Loucy (cell line): ENCODE data around the gene SPACA9.

Experiments used
- H2AFZ ChIP-seq: fragments of 200-600 bp; sonication (generic); 2 replicates; pipeline ENCODE4 v1.6.0; 2016; ENCODE audit warnings: antibody characterized with exemption, mild to moderate bottlenecking, low read length, moderate library complexity
- H3F3A ChIP-seq: fragments of 200-600 bp; 2 replicates; pipeline ENCODE4 v1.6.0; 2016; ENCODE audit warnings: antibody characterized with exemption, low read depth, mild to moderate bottlenecking
- H3K27me3 ChIP-seq: fragments of 200-600 bp; sonication (generic); 2 replicates; pipeline ENCODE4 v1.6.1; 2014; ENCODE audit warnings: low read length, mild to moderate bottlenecking; ENCODE audit not compliant: insufficient read depth, poor library complexity, severe bottlenecking
- H3K36me3 ChIP-seq: fragments of 200-600 bp; sonication (generic); 2 replicates; pipeline ENCODE4 v1.6.1; 2016; ENCODE audit warnings: low read length; ENCODE audit not compliant: insufficient read depth
- H3K4me1 ChIP-seq: fragments of 200-600 bp; sonication (generic); 2 replicates; pipeline ENCODE4 v1.5.1; 2014; ENCODE audit warnings: low read length, mild to moderate bottlenecking; ENCODE audit not compliant: insufficient read depth, poor library complexity, severe bottlenecking
- H3K4me2 ChIP-seq: fragments of 200-600 bp; sonication (generic); 2 replicates; pipeline ENCODE4 v1.6.0; 2014; ENCODE audit warnings: antibody characterized with exemption, low read length, low read depth, mild to moderate bottlenecking; ENCODE audit not compliant: poor library complexity, severe bottlenecking
- H3K4me3 ChIP-seq: fragments of 200-600 bp; sonication (generic); 2 replicates; pipeline ENCODE4 v1.5.1; 2014; ENCODE audit warnings: low read length, mild to moderate bottlenecking, mixed read lengths; ENCODE audit not compliant: poor library complexity, severe bottlenecking
- H3K79me2 ChIP-seq: fragments of 200-600 bp; sonication (generic); 2 replicates; pipeline ENCODE4 v1.6.1; 2014; ENCODE audit warnings: low read length; ENCODE audit not compliant: insufficient read depth
- H3K9ac ChIP-seq: fragments of 200-600 bp; sonication (generic); 2 replicates; pipeline ENCODE4 v1.6.0; 2014; ENCODE audit warnings: mild to moderate bottlenecking, low read depth, low read length, moderate library complexity; ENCODE audit not compliant: poor library complexity, severe bottlenecking
- H3K9me2 ChIP-seq: fragments of 200-600 bp; sonication (generic); replicated peaks from 2 replicates; pipeline ENCODE4 v1.6.1; 2016; ENCODE audit warnings: low read depth, low read length, mixed read lengths
- H3K9me3 ChIP-seq: fragments of 200-600 bp; sonication (generic); 2 replicates; pipeline ENCODE4 v1.6.1; 2014; ENCODE audit warnings: mild to moderate bottlenecking, antibody characterized with exemption, low read length, low read depth; ENCODE audit not compliant: insufficient read depth
- H4K20me1 ChIP-seq: fragments of 200-600 bp; sonication (generic); 2 replicates; pipeline ENCODE4 v1.6.0; 2014; ENCODE audit warnings: antibody characterized with exemption, low read length, mild to moderate bottlenecking; ENCODE audit not compliant: insufficient read depth, poor library complexity, severe bottlenecking
- EZH2phosphoT487 ChIP-seq: fragments of 200-600 bp; IDR thresholded peaks from 2 replicates; pipeline ENCODE4 v1.6.1; 2018; ENCODE audit warnings: antibody characterized with exemption, mild to moderate bottlenecking, moderate library complexity, borderline replicate concordance
- TF ChIP-seq, protein P1 (sequence below): fragments of 200-600 bp; sonication (generic); conservative IDR thresholded peaks from 2 replicates; pipeline ENCODE4 v1.5.1; 2014; ENCODE audit warnings: mild to moderate bottlenecking, antibody characterized with exemption, low read length

Gene SPACA9

DNA sequence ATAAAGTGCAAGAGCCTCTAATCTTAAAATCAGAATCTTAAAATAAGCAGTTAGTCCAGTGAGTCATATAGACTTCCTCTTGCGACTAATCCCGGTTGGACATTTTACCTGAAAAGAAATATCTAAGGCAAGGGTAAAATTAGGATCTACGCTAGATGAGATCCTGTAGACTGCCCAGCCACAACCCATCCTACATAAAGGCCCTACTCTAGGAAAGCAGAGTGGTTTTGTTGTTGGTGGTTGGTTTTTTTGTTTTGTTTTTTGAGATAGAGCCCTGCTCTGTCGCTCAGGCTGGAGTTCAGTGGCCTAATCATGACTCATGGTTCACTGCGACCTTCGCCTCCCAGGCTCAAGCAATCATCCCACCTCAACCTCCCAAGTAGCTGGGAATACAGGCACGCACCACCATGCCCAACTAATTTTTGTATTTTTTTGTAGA, 58.8 kb downstream of the SPACA9 start:
- peaks cover 12% of the 10 kb centered on the region for H3K4me1 ChIP-seq
- H2AFZ ChIP-seq, result no peak overlapping the region
- H3K36me3 ChIP-seq, result peaks cover 10% of the 10 kb centered on the region; the same call in 1 of the 2 replicates
- H3K9me2 ChIP-seq, result no peaks in the 10 kb centered on the region
- H3K27me3 ChIP-seq, result no peaks in the 10 kb centered on the region
- H3F3A ChIP-seq, result no peaks in the 10 kb centered on the region
- H3K9ac ChIP-seq, result no peak overlapping the region
- no peak for TF ChIP-seq EZH2phosphoT487
- TF ChIP-seq, protein P1, sequence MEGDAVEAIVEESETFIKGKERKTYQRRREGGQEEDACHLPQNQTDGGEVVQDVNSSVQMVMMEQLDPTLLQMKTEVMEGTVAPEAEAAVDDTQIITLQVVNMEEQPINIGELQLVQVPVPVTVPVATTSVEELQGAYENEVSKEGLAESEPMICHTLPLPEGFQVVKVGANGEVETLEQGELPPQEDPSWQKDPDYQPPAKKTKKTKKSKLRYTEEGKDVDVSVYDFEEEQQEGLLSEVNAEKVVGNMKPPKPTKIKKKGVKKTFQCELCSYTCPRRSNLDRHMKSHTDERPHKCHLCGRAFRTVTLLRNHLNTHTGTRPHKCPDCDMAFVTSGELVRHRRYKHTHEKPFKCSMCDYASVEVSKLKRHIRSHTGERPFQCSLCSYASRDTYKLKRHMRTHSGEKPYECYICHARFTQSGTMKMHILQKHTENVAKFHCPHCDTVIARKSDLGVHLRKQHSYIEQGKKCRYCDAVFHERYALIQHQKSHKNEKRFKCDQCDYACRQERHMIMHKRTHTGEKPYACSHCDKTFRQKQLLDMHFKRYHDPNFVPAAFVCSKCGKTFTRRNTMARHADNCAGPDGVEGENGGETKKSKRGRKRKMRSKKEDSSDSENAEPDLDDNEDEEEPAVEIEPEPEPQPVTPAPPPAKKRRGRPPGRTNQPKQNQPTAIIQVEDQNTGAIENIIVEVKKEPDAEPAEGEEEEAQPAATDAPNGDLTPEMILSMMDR, result no peak
- H3K4me3 ChIP-seq, result no peak overlapping the region
- no peak overlapping the region for H3K4me2 ChIP-seq
- H3K79me2 ChIP-seq, result peaks cover 60% of the 10 kb centered on the region; the same call in 1 of the 2 replicates
- no peaks in the 10 kb centered on the region for H3K9me3 ChIP-seq
- no peaks in the 10 kb centered on the region for H4K20me1 ChIP-seq

DNA sequence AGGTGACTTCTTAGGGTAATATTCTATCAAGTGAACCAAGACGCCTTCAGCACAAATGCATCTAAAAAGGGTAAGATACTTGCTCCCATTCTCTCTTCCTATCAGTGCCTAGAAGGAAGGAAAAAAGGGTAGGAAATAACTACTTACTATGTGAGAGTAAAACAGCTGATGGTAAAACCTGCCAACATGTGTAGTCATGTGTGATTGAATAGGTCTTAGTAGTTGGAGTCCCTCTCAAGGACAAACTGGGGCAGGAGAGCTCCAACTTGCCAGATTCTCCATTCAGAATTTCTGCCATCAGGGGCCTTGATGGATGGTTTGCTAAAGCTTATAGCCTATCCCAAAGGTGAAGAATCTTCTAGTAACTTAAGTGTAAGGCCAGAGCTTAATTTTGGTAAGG, 60.5 kb downstream of the SPACA9 start:
- Histone ChIP-seq H3K9me3 (no peaks in the 10 kb centered on the region), H3F3A (no peaks in the 10 kb centered on the region), H2AFZ (no peak overlapping the region), H3K4me2 (no peak overlapping the region), H3K9me2 (no peaks in the 10 kb centered on the region), H3K36me3 (peaks cover 6% of the 10 kb centered on the region; the same call in 1 of the 2 replicates), H3K4me3 (no peak overlapping the region), H4K20me1 (peaks cover 7% of the 10 kb centered on the region), H3K79me2 (peaks cover 77% of the 10 kb centered on the region), H3K4me1 (peaks cover 26% of the 10 kb centered on the region), H3K27me3 (no peaks in the 10 kb centered on the region), H3K9ac (no peak overlapping the region)
- TF ChIP-seq EZH2phosphoT487, result no peak
- TF ChIP-seq, protein P1, result no peak
